ENCODE results near the gene RNF130. TPM values are rescaled to one million over a fixed set of nuclear protein-coding genes. Genes with fewer than 3 reads are reported as not detected.

The RNF130 gene
- polyA plus RNA-seq, 1 donor from 2014 or later = 48.7 TPM

- Histone ChIP-seq H3K4me2 (ENCODE audit: low read length) (no peak overlapping the region), H3K9ac (ENCODE audit: low read length) (no peak overlapping the region), H4K20me1 (ENCODE audit: insufficient read depth) (no peaks in the 10 kb centered on the region), H3F3A (ENCODE audit: insufficient read depth, low read length, poor library complexity, severe bottlenecking) (no peaks in the 10 kb centered on the region), H3K9me3 (ENCODE audit: low read length) (no peaks in the 10 kb centered on the region), H3K27me3 (ENCODE audit: insufficient read depth, low read depth, low read length) (no peaks in the 10 kb centered on the region), H3K79me2 (replicated peaks; ENCODE audit: insufficient read depth, low read length) (peaks cover 77% of the 10 kb centered on the region), H3K4me3 (ENCODE audit: low read length) (no peak overlapping the region), H2AFZ (ENCODE audit: low read depth, low read length) (no peak overlapping the region), H3K9me2 (ENCODE audit: insufficient read depth, low read length) (no peaks in the 10 kb centered on the region), H3K27ac (ENCODE audit: low read length) (no peak overlapping the region), H3K36me3 (ENCODE audit: insufficient read depth, low read length) (peaks cover 5% of the 10 kb centered on the region)
- TF ChIP-seq EP300 (conservative IDR thresholded peaks at IDR 0.05; ENCODE audit: poor library complexity, severe bottlenecking) = no peak
- no peak for TF ChIP-seq REST (IDR thresholded peaks at IDR 0.05; ENCODE audit: borderline replicate concordance)
These were observed 44.7 kb downstream of the RNF130 start for GRCh38 chr5:180026734-180027458.

- H3K9me3 ChIP-seq (ENCODE audit: low read length) = no peaks in the 10 kb centered on the region
- no peak overlapping the region for H3K4me3 ChIP-seq (ENCODE audit: low read length)
- no peak for TF ChIP-seq RAD21 (conservative IDR thresholded peaks at IDR 0.05)
- TF ChIP-seq EP300 (conservative IDR thresholded peaks at IDR 0.05; ENCODE audit: poor library complexity, severe bottlenecking) = no peak
- TF ChIP-seq TAF1 (IDR thresholded peaks at IDR 0.05; ENCODE audit: low read depth) = no peak
- no peak for TF ChIP-seq MXI1 (conservative IDR thresholded peaks at IDR 0.05; ENCODE audit: poor library complexity, severe bottlenecking)
- TF ChIP-seq SMC3 (conservative IDR thresholded peaks at IDR 0.05; ENCODE audit: poor library complexity) = no peak
- no peak for TF ChIP-seq POLR2AphosphoS5 (IDR thresholded peaks at IDR 0.05)
- TF ChIP-seq EZH2 (IDR thresholded peaks at IDR 0.05; ENCODE audit: borderline replicate concordance, insufficient read depth, low read length, poor library complexity, severe bottlenecking) = no peak
- no peak for TF ChIP-seq REST (IDR thresholded peaks at IDR 0.05; ENCODE audit: borderline replicate concordance)
- TF ChIP-seq CTCF (IDR thresholded peaks at IDR 0.05; ENCODE audit: poor library complexity, severe bottlenecking) = no peak
- no peak overlapping the region for H2AFZ ChIP-seq (ENCODE audit: low read depth, low read length)
- no peaks in the 10 kb centered on the region for H3K9me2 ChIP-seq (ENCODE audit: insufficient read depth, low read length)
- no peaks in the 10 kb centered on the region for H4K20me1 ChIP-seq (ENCODE audit: insufficient read depth)
- no peak overlapping the region for H3K27ac ChIP-seq (ENCODE audit: low read length)
- peaks cover 75% of the 10 kb centered on the region for H3K79me2 ChIP-seq (replicated peaks; ENCODE audit: insufficient read depth, low read length)
- H3K27me3 ChIP-seq (ENCODE audit: insufficient read depth, low read depth, low read length) = no peaks in the 10 kb centered on the region
- no peak overlapping the region for H3K9ac ChIP-seq (ENCODE audit: low read length)
- H3K4me2 ChIP-seq (ENCODE audit: low read length) = no peak overlapping the region
- no peaks in the 10 kb centered on the region for H3F3A ChIP-seq (ENCODE audit: insufficient read depth, low read length, poor library complexity, severe bottlenecking)
- peaks cover 5% of the 10 kb centered on the region for H3K36me3 ChIP-seq (ENCODE audit: insufficient read depth, low read length)
These were observed 45.2 kb downstream of the RNF130 start for GRCh38 chr5:180026320-180026719.

All from neural cell (in vitro differentiated cells).